Stimulated activated CD8-positive, alpha-beta memory T cell treated with anti-CD3 and anti-CD28 coated beads, Interleukin-7, amount 100 ng/mL, for 48 hours (primary cell): ENCODE results near the gene ALG2.
"Not testable (repeated sequence)": the region's sequence is repeated elsewhere in the genome, so short reads cannot be mapped to it uniquely, and the experiment has no call there.

ENCODE experiments used
- DNase-seq, 2 donors: peaks; one replicate each; pipeline ENCODE4 v3.0.0-alpha.2; 2020; ENCODE audit warnings: low read depth in 1 of 2; ENCODE audit errors: extremely low read depth in 1 of 2

The ALG2 gene

DNA sequence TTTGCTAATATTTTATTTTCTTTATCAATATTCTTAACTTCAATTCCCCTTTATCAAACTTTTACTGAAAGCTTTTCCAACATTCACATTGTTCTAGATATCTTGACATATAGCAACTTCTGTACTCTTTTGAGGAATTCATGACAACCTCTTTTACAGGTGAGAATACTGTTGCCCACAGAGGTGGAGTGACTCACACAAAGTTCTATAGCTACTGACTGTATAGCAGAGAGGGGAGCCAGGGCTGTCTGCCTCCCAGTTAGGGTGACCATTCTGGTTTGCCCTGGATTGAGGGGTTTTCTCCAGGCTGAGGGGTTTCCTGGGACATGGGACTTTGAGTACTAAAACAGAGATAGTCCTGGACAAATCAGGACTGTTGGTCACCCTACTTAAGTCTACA lies 16.6 kb upstream of the ALG2 start:
- no peak for DNase-seq

DNA sequence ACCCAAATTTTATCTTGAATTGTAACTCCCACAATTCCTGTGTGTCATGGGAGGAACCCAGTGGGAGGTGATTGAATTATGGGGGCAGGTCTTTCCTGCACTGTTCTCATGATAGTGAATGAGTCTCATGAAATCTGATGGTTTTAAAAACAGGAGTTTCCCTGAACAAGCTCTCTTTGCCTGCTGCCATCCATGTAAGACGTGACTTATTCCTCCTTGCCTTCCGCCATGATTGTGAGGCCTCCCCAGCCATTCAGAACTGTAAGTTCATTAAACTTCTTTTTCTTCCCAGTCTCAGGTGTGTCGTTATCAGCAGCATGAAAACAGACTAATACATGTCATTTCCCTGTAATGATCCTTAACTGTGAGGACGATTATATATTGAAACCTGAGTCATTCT lies 16.1 kb upstream of the ALG2 start:
- not testable (repeated sequence) for DNase-seq

DNA sequence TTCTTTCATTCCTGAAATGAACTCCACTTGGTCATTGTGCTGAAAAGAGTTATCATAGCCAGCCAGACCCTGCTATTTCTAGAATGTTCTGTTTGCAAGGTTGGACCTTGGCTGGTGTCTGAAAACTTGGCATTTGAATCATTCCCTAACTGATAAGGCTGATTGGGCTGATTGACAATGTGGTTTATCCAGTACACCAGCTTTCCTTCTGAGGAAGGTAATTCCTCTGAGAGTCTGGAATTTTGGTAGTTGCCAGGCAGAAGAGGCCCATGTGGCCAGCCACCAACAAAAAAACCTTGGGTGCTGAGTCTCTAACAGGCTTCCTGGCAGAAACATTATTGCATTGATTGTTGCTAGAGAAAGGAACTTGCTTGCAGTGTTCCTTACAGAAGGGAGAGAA lies 15.6 kb upstream of the ALG2 start:
- no peak for DNase-seq

DNA sequence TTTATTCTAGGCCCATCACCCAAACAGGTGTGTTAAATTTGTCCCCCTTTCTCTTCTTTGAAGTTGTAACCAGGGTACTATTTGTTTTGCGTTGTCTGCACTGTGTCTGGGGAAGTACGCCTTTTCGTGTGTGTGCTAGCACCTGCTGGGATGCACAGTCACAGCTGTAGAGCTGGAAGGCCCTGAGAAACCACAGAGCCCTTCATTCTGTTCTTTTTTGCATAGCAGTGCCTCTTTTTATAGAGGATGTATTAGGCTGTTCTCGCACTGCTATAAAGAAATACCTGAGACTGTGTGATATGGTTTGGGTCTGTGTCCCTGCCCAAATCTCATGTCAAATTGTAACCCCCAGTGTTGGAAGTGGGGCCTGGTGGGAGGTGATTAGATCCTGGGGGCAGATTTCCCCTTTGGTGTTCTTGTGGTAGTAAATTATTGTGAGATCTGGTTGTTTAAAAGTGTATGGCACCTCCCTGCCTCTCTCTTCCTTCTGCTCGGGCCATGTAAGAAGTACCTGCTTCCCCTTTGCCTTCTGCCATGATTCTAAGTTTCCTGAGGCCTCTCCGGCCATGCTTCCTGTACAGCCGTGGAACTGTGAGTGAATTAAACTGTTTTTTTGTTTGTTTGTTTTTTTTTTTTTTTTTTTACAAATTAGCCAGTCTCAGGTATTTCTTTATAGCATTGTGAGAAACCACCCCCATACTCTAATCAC lies 14.3 kb upstream of the ALG2 start:
- DNase-seq: no peak

DNA sequence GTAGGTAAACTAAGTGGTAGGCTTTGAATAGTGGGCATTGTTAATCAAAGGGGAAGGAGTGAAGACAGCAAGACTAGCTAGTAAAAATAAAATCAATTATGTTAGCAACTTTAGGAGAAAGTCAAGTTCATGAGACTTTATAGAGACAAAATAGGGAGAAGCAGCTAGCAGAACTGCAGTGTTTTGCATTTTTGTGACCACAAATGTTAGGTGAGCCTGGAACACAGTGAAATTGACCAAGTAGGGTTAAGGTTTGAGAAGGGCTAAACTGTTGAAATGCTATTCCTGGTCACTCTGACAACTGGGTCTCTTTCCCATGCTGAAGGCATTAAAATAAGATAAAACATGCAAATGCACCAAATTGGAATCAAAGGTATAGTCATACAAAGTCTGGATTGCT lies 13.3 kb upstream of the ALG2 start:
- no peak for DNase-seq

DNA sequence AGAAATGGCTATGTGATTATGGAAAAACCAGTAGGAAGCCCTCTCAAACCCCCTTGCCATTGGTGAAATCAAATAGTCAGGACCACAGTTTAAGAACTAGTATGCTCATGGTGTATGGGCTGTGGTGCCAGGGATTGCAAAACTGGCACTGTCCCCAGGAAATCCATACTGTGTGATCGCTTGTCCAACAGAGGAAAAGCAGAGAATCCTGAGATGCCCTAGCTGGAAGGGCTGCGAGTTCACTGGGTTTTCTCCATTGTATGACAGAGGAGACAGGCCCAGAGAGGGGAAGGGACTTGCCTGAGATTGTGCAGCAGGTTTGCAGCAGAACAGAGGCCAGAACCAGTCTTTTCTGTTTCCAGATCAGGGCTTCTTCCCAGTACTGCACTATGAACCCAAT lies 12.9 kb upstream of the ALG2 start:
- no peak for DNase-seq

DNA sequence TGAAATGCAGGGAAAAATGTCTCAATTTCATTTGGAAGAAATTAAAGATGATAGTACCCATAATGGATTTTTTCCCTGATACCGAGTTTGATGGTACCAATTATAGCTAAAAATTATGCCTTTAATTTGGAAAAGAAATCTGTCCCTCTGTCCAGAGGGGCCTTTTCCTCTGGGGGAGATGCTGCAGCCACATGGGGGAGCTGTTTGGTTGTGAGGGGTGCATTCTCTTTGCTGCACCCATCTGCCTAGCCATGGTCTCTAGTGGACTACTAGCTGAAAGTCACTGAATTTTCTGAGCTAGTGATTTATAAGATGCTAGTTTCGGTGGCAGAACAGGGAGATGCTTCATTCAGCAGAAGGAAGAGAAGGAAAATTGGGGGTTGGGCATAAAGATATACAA lies 10.0 kb upstream of the ALG2 start:
- no peak for DNase-seq

DNA sequence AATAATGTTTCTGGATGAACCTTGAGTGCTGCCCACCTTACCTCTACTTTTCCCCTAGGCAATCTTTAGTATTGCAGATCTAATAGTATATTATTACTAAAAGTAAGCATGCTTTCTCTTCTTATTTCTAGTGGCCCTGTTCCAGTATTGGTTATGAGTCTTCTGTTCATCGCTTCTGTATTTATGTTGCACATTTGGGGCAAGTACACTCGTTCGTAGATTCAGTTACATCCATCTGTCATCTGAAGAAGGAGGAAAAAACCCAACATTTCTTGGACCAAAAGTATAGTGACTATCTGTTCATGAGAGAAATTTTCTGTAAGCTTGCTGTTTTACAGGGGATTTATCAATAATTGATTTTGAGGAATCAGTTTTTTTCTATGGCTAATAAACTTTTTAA lies 8.5 kb upstream of the ALG2 start:
- DNase-seq: no peak

DNA sequence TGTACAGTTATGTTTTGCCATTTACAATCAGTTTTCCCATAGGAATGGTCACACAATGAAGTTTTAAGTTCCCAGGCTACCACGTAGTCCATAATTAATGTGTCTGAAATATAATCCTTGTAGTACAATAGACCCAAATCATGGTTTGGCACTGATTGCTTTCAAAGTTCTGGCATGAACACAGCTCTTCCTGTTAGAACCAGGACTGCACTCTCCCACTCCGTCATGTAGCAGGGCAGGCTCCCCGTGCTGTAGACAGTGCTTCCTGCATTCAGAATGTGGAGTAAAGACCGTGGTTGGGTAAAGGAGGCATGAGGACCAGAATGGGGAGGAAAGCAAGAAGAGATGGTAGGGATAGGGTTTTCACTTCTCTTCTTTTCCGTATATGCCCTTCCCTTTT lies 4.3 kb upstream of the ALG2 start:
- DNase-seq: no peak

DNA sequence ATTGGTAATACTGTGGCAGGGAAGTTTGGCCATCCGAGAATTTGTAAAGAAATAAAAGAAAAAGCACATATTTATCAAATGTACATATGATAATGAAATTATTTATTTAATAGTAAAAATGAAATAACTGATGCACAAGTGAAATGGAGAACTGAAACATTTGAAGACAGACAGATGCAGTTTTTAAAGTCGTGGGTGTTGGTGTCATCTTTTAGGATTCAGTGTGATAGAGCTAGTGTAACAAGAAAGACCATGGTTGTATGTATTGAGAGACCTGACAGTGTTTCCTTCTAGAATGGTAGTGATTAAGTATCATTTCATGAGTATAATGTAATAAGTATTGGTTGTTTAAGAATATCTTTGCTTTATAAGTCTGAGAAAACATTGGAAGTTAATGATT lies 2.7 kb upstream of the ALG2 start:
- DNase-seq: no peak

DNA sequence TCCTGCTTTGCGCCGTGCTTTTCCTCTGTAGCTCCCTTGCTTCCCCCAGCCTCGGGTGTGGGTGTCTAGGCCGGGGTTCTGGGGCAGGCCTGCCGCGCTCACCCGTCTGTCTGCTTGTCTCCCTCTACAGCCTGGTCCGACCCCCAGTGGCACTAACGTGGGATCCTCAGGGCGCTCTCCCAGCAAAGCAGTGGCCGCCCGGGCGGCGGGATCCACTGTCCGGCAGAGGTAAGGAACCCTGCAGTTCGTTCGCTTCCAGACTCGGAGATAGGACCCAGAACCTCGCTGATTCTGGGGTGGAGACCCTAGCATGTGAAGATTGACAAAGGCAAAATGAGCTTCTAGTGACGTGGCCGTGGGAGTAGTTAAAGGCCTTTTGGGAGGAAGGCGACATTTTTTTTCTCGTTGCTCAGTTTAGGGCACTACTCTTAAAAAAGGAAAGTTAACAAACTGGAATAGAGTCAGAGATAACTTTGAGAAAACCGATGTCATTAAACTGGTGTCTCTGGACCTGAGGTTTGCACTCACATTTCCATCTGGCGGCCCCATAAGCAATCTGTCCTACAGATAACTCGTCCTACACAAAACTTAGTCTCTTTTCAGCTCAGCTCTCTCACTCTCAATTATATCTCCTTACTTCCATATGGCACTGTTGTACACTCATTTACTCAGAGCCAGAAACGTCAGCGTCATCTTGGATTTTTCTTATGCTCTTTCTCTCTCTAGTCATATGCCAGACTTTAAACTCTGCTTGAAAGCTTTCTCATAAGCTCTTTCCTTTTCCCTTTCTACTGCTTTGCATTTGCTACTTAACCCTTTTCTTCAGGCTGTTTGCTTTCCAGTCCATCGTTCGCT lies 901 bp upstream of the ALG2 start:
- DNase-seq: no peak

DNA sequence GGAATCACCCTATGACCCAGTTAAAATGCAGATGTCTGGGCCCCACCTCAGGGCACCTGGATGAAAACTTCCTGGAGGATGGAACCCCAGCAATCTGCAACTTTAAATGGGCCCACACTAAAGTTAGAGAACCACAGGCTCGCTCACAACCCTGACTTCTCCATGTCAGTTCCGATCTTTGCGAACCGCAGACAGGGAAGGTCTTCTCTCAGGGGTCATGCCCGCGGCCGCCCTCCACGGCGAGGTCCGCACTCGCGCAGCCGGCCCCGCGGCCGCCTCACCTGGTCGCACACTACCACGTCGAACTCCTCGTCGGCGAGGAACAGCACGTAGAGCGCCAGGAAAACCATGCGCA lies 499 bp downstream of the ALG2 start:
- DNase-seq: no peak

DNA sequence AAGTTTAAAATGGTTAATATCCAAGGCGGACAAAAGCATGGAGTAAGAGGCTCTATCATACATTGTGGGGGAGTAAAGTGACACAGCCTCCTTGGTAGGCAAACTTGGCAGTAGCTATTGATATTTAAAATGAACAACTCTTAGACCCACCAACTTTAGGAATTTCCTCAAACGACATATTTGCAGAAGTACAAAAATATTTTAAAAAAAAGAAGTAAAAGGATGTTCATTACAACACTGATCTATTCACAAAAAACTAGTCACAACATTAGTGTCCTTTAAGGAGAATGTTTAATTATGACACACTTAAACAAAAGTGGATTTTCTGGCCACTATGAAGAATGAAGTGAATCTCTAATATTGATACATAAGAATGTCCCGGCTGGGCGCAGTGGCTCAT lies 1.7 kb downstream of the ALG2 start:
- no peak for DNase-seq

DNA sequence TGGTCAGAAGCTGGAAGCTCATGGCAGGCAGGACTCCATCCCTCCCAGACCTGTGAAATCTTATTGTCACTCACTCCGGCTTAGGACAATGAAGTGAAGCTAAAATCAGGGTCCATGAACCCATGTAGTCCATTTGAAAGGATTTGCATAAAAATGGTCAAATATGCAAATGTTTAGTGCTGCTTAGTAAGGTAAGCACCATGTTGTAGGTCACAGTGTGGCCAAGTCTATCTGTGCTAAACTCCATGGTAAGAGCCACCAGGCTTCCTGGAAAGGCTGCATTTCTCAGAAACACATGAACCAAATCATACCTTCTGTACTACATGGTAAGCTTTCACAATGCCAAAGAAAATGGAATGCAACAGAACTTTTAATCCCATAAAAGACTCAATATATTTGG lies 5.7 kb downstream of the ALG2 start:
- DNase-seq: no peak

DNA sequence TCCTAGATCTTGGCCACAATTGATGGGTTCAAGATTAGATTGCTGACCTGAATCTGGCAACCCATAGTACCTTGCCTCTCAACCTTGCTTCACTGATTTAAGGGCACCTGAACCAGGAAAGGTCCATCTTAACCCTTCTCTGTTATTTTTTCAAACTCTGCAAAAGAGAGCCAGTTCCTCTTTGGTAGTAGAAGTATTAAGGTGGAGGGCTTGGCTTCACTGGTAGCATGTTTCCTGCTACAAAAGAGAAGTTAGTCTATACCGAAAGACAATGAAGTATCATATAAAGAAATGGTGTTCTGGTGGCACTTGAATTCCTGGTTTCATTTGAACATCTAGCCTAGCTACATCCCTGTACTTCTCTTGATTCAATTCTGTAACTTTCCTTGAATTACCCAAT lies 8.5 kb downstream of the ALG2 start:
- DNase-seq: no peak

DNA sequence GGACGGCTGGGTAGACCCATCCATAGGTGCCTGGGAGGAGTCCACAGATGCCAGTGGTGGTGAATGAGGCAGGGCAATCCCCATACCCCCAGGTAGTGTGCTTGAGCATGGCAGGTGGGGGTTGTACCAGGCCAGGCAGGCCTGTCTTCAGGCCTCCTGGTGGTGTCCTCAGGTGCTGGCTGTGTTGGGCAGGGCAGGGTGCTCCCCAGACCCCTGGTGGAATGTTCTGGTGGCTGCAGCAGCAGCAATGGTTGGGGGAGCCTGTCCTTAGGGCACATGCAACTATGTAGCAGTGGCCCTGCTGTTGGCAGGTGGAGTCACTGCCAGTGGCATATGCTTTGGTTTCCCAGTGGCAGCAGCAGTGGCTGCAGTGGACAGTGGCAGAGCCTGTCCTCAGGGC lies 10.0 kb downstream of the ALG2 start:
- no peak for DNase-seq

DNA sequence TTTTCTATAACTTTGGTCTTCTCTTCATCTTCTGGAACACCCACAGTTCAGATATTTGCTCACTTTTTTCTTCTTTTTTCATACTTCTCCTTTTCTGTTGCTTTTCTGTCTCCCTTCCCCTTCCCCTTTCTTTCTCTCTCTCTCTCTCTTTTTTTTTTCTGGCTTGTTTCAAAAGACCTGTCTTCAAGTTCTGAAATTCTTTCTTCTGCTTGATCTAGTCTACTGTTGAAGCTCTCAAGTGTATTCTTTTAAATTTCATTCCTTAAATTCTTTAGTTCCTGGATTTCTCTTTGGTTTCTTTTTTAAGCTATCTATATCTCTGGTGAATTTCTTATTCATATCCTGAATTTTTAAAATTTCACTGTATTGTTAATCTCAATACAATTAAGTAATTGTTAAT lies 11.2 kb downstream of the ALG2 start:
- no peak for DNase-seq

DNA sequence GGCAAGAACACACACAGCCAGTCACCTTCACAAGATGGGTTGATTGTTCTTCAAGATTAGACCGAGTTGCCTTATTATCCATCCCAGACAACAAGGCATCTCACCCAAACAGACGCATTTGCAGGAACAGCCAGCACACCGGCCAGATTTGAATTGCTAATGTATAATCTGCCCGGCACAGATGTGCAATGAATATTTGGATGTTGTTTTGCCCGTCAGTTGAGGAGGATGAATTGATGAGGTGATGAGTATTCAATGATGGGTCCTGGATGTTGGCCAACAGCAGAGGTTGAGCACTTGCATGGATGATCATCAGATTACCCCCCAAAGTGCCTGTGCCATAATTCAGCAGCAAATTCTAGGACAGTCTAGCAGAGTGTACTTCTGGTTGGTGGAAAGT lies 20.1 kb downstream of the ALG2 start:
- no peak for DNase-seq

DNA sequence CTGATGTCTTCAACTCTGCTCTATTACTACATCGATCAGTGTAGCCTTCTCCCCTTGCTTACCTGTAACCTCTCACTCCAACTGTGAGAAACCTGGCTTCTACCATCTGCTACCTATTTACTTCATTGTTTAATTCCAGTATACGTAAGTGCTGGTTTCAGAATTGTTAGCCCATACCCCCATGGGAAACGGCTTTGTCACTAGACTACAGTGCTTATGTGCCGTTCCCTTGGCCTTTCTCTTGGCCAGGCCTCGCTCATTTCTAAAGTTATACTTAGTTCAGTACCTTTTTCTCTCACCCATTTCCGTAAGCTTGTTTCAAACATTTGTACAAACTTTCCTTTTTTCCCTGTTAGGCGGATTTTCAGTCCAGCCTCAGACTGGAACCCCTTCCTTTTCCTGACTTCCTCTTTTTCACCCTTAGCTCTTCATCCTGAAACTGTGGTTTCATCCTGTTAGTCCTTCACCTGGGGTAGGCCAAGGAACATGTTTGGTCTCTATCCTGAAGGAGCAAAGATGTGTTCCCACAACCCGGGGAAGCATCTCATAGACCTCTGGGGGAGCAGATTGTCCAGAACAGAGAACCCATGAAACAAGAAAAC lies 21.7 kb downstream of the ALG2 start:
- DNase-seq: no peak

DNA sequence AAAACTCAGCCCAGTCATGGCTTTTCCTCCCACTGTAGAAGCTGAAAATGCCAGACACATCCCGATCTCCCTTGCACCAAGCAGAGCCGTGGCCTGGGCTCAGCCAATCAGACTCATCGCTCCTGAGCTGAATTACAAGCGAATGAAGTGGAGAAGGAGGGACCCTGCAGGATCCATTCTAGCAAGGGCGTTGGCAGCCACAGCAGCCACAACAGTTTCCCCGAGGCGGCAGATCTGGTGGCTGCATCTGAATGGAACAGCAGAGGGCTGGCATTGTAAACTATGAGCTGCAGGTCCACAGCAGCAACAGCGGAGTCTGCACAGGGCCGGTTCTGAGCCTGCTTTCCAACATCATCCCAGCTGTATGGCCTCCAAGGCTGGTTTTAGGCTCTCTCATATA lies 23.8 kb downstream of the ALG2 start:
- DNase-seq: no peak

DNA sequence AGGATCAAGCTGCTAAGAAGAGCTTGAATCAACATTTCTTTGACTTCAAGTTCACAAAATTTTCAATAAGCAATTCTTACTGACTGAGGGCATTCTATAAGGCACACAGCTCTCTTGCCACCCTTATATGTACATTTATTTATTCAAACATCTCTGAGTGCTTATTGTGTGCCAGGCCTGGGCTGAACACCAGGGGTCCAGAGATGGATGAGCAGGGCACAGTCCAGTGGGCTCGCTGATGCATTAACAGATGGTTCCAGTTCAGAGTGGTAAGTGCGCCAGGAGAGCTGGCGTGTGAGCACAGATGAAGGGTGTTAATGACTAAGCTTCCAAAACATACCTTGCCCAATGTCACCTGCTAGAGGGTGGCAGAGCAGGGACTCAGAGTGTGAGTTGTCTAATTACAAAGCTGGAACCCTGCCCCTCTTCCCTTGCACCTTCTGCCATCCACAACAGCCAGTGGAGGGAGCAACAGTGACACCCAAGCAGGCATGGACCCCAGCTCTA lies 24.6 kb downstream of the ALG2 start:
- DNase-seq: no peak

DNA sequence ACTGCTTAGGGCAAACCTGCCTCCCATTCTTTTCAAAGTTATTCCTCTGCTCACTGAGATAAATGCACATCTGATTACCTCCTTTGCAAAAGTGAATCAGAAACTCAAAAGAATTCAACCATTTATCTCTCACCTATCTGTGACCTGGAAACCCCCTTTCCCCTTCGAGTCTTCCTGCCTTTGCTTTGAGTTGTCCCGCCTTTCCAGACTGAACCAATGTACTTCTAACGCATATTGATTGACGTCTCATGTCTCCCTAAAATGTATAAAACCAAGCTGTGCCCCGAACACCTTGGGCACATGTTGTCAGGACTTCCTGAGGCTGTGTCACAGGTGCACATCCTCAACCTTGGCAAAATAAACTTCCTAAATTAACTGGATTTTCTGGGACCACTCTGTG lies 25.3 kb downstream of the ALG2 start:
- DNase-seq: not testable (repeated sequence)
